SH-SY5Y (cell line): Measurements from ENCODE around the gene OTX1.

Source experiments
- GATA2 ChIP-seq: IDR thresholded peaks from 2 replicates; pipeline ENCODE4 v1.6.1; 2011; ENCODE audit warnings: mild to moderate bottlenecking, low read depth, low read length
- GATA3 ChIP-seq: IDR thresholded peaks from 2 replicates; pipeline ENCODE4 v1.6.1; 2011; ENCODE audit warnings: low read depth, mild to moderate bottlenecking, low read length, moderate library complexity

DNA sequence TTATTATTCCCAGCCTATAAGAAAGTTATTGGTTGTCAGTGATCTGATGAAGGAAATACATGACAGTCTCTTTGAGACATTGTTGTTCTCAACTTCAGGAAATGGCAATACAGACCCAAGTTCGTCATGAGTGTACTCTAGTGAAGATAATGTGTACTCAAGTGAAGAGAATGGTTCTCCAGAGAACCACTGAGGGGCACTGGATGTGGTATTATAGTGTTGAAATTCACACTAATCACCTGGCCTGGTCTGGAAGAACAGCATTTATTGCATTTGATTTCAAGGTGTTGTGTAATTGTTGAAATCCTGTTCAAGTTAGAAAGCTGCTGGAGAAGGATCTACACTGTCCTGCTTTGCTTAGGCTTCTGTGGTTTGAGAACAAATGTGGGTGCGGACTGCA lies 23.4 kb upstream of the OTX1 start:
- TF ChIP-seq GATA2: no peak
- no peak for TF ChIP-seq GATA3
